Measurements from ENCODE around the gene KCNK4.

KCNK4 gene

GRCh38 chr11:64324692-64325469 lies 33.8 kb downstream of the KCNK4 start:
- H3K4me3 ChIP-seq (ENCODE audit: low read depth, low read length): no peak overlapping the region
- ChIA-PET CTCF (interaction anchor here (0.7 to 5.2 kb wide), 7 partner anchors 16 to 327 kb away, joined by 3 to 27 read pairs (median 3); no protein-coding TSS in a partner anchor), POLR2A (no interaction called here)
- TF ChIP-seq CTCF (IDR thresholded peaks at IDR 0.05; ENCODE audit: insufficient read depth, low read length, missing control alignments): no peak
- no peak for DNase-seq (ENCODE audit: low read depth, low spot score)

- DNase-seq (ENCODE audit: low read depth, low spot score): no peak
- H3K4me3 ChIP-seq (ENCODE audit: low read depth, low read length): no peak overlapping the region
- CTCF ChIA-PET: interaction anchor here (1.0 to 1.1 kb wide), 3 partner anchors 23 to 28 kb away, joined by 3 to 4 read pairs (median 3); no protein-coding TSS in a partner anchor
- TF ChIP-seq CTCF (IDR thresholded peaks at IDR 0.05; ENCODE audit: insufficient read depth, low read length, missing control alignments): no peak
- POLR2A ChIA-PET: interaction anchor here (0.8 kb wide), 1 partner anchor 10 kb away, joined by 4 read pairs; the partner anchor contains the start of gene PRDX5
Observed at GRCh38 chr11:64327375-64327774, 36.3 kb downstream of the KCNK4 start.

- CTCF ChIA-PET: interaction anchor here (1.0 to 1.1 kb wide), 2 partner anchors 27 to 28 kb away, joined by 3 read pairs; no protein-coding TSS in a partner anchor
- no peak overlapping the region for H3K4me3 ChIP-seq (ENCODE audit: low read depth, low read length)
- POLR2A ChIA-PET: no interaction called here
- TF ChIP-seq CTCF (IDR thresholded peaks at IDR 0.05; ENCODE audit: insufficient read depth, low read length, missing control alignments): no peak
- no peak for DNase-seq (ENCODE audit: low read depth, low spot score)
Observed at GRCh38 chr11:64327993-64328392, 36.9 kb downstream of the KCNK4 start.

- no peak for DNase-seq (ENCODE audit: low read depth, low spot score)
- ChIA-PET CTCF (interaction anchor here (0.8 to 21.8 kb wide), 7 partner anchors 8 to 125 kb away, joined by 3 to 414 read pairs (median 19); partner anchors contain the start of genes CATSPERZ, ESRRA, FERMT3 and PRDX5), POLR2A (interaction anchor here (2.0 kb wide), 1 partner anchor 13 kb away, joined by 14 read pairs; the partner anchor contains the start of genes PRDX5 and TRMT112)
- H3K4me3 ChIP-seq (ENCODE audit: low read depth, low read length): no peak overlapping the region
- TF ChIP-seq CTCF (IDR thresholded peaks at IDR 0.05; ENCODE audit: insufficient read depth, low read length, missing control alignments): no peak
Observed at GRCh38 chr11:64330888-64331287, 39.8 kb downstream of the KCNK4 start.

GRCh38 chr11:64331569-64332371 lies 40.7 kb downstream of the KCNK4 start:
- peak; percentile 21 for DNase-seq (ENCODE audit: low read depth, low spot score)
- H3K4me3 ChIP-seq (ENCODE audit: low read depth, low read length): no peak overlapping the region
- POLR2A ChIA-PET: interaction anchor here (0.6 to 2.0 kb wide), 5 partner anchors 10 to 88 kb away, joined by 3 to 14 read pairs (median 5); partner anchors contain the start of genes PRDX5 and TRMT112
- peak; percentile 77 for TF ChIP-seq CTCF (IDR thresholded peaks at IDR 0.05; ENCODE audit: insufficient read depth, low read length, missing control alignments)
- CTCF ChIA-PET: interaction anchor here (0.6 to 21.8 kb wide), 15 partner anchors 9 to 373 kb away, joined by 3 to 414 read pairs (median 4); partner anchors contain the start of genes CATSPERZ, ESRRA, FERMT3 and PRDX5
